H7 (cell line): Measurements from ENCODE around the gene DOK7. TPM values are rescaled to one million over a fixed set of nuclear protein-coding genes. Genes with fewer than 3 reads are reported as not detected.

Source experiments
- DNase-seq: peaks from one replicate; pipeline ENCODE4 v3.0.0; 2012
- H3K27me3 ChIP-seq: 2 replicates; pipeline ENCODE4 v1.6.0; 2011; ENCODE audit warnings: mild to moderate bottlenecking, low read length; ENCODE audit not compliant: control insufficient read depth, insufficient read depth
- H3K36me3 ChIP-seq: replicated peaks from 2 replicates; pipeline ENCODE4 v1.5.1; 2011; ENCODE audit warnings: low read length; ENCODE audit not compliant: control insufficient read depth, insufficient read depth
- H3K4me3 ChIP-seq: 2 replicates; pipeline ENCODE4 v1.5.1; 2011; ENCODE audit warnings: low read depth, mild to moderate bottlenecking, control low read depth, low read length, moderate library complexity; ENCODE audit not compliant: insufficient read depth
- total RNA-seq: library from RNA; depleted of rRNA; stranded (reverse); fragments of >200 nt; shearing (Covaris generic); gene quantifications from 2 replicates; pipeline ENCODE4 v1.2.3, GENCODE V29; 2014

DOK7 gene
- total RNA-seq, 1 experiment from 2014 or later = 0.73 TPM

DNA sequence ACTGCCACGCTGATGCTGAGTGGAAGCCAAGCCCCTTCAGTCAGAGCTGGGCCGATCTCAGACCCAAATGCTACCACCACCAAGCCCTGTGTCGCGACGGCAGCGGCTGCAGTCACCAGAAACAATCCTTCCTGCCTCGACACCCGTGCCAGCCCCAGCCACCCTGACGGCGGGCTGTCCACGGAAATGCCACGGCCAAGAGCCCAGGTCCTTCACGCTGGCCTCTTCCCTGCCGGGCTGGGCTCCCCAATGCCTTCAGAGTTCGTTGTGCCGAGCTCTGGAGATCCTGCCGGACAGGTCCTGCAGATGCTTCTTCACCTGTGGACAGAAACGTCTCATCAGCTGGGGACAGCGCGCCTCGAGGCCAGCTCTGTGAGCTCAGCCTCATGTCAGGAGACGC lies 49.6 kb downstream of the DOK7 start:
- peaks cover 27% of the 10 kb centered on the region for H3K36me3 ChIP-seq
- H3K27me3 ChIP-seq = no peaks in the 10 kb centered on the region
- DNase-seq = no peak
- H3K4me3 ChIP-seq = no peak overlapping the region

DNA sequence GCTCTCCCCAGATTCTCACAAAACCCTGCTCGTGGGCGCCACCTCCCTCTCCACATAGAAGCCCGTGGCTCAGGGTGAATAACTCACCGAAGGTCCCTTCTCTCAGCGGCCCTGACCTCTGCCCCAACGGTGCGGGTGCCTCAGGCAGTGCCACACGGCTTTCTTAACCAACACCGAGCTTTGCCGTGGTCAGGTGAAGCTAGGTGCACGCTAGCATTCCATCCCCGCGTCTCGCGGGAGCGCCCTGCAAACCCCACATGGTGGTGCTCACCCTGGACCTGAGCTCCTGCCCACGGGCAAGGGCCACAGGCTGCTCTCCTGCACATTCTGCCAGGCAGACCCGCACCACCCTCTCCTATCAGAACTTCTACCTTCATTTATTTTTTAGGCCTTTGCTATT lies 50.7 kb downstream of the DOK7 start:
- H3K4me3 ChIP-seq = no peak overlapping the region
- H3K36me3 ChIP-seq = peaks cover 25% of the 10 kb centered on the region
- no peak for DNase-seq
- H3K27me3 ChIP-seq = no peaks in the 10 kb centered on the region

DNA sequence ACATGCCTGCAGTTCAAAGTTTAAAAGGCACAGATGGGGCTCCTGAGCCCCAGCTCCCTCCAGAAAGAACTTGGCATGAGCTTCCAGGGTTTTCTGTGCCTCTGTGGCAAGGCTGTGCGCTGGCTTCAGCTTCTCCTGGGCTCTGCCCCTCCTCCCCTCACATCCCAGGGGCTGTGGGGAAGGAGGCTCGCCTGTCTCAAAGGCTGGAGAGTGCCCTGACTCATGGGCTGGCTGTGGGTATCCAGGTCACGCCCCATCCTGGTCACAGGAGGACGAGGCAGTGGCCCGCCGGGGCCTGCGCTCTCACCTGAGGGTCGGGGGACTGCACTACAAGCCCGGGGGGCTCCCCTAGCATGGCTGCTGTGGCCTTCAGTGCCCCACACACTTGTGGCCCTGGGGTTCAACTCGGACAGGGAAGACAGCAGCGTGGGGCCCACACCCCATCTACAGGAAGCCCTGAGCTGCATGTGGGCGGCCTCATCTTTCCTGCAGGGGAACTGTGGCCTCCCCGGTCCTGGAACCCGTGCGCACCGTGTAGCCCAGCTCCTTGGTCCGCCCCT lies 51.2 kb downstream of the DOK7 start:
- DNase-seq = no peak
- no peak overlapping the region for H3K4me3 ChIP-seq
- peaks cover 23% of the 10 kb centered on the region for H3K36me3 ChIP-seq
- no peaks in the 10 kb centered on the region for H3K27me3 ChIP-seq

DNA sequence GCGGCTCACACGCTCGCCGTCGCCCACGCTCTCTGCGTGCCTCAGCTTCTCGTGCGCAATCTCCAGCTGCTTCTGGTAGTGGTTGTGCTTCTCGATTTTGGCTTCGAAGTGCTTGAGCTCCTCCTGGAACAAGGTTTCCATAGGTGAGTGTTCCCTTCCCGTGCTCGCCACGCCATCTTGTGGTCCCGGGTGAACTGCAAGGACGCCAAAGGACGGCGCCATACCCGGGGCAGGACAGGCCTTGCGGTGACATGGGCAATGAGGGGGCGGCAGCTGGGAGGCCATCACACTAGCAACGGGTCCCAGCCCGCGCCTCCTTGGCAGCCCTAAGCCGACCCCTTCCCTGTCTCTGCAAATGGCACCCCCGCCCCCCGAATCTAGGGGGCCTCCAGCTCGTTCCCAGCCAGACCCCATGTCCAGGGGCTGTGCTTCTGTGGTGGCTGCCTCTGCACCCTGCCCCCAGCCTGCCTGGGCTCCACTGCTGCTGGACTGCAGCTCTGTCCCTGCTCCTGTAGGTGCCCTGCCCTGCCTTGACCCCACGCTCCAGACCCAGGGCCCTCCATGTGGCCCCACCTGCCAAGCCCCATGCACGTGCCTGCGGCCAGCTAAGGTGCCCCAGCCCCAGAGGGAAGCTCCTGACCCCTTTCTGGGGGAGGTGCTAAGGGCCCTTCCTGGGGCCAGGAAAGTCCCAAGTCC lies 51.8 kb downstream of the DOK7 start:
- H3K36me3 ChIP-seq = peaks cover 25% of the 10 kb centered on the region
- peak; percentile 94 for DNase-seq

DNA sequence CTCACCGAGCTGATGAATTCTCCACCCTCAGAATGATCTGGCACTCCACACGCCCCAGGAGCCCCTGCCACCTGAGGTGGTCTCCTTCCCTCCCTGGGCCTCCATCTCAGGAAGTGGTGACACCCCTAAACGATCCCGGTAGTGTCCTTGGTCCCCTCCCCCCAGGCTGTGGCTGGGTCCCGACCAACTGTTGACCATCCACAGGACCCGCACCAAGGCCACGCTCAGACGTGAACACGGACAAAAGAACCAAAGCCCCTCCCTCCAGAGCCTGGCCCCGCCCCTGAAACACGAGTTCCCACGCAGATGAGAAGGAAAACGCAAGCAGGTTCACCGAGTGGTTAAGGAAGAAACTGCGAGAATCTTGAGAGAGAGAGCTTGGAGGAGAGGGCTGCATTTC lies 52.5 kb downstream of the DOK7 start:
- Histone ChIP-seq H3K27me3 (no peaks in the 10 kb centered on the region), H3K4me3 (no peak overlapping the region), H3K36me3 (peaks cover 25% of the 10 kb centered on the region)
- peak; percentile 82 for DNase-seq

More for the DNA sequence above, 51.8 kb downstream of the DOK7 start:
- H3K27me3 ChIP-seq = no peaks in the 10 kb centered on the region
- no peak overlapping the region for H3K4me3 ChIP-seq

DNA sequence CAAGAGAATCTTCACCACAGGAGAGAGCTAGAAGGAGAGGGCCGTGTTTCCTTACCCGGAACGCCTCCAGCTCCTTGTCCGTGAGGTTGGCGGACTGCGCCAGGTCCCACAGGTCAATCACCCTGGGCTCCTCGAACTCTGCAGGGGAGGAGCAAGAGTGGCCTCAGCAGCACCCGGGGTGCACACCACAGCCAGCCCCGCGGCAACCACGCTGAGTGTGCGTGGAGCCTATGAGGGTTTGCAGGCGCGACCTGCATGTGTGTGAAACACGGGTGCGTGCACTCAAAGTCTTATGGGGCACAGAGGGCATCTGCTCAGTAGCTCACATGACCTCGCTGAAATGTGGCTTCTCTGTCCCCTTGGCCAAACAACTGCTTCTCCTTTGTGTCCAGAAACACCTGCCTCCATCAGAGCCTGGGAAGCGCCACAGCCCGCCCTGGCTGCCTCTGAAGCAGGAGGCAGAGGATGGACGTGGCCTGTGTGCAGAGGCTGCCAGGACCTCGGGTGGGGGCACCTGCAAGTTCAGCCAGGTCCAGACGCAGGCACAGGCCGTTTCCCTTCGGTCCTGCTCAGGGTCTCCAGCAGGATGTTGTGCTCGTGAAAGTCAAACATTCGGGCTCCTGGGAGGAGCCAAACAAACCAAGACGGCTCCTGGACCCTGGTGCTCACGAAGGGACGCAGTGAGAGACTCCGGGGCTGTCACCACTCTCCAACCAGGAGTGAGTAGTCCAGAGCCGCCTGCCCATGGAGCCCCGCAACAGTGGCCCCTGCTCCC lies 53.1 kb downstream of the DOK7 start:
- Histone ChIP-seq H3K36me3 (peaks cover 25% of the 10 kb centered on the region), H3K4me3 (no peak overlapping the region), H3K27me3 (no peaks in the 10 kb centered on the region)
- no peak for DNase-seq

DNA sequence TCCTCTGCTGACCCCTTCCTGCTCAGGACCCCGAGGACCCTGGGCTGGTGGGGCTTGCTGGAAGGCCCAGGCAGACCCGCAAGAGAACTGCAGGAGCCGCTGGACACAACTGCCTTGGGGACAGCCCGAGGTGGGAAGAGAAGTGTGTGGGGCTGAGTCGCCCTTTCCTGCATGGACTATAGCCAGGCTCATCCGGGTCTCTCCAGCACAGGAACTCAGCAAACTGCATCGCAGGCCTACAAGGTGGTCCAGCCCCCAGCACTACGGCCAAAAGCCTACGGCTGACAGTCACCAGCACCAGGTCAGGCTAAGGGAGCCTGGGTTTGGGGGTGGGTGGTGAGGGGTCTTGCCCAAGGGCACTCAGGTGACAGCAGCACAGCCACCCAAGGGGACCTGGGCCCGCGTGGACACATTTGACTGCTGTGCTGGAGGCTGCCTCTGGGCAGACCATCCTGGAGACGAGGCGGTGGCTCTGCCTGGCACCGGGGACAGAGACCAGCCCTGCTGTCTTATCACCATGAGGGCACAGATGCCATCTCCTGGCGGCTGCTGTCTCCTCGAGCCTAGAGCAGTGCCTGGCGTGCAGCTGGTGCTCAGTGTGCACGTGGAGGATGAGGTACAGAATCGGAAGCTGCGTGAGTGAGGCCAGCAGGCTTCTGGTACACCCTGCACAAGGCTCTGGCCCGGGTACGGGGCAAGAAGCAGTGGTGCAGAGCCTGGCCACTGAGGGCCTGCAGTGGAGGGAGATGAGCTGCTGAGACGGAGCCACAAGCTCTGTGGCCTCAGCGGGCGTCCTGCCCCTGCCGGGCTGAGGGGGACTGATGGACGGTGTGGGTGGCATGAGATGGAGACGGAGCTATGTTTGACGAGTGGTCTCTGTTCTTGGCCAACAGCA lies 54.0 kb downstream of the DOK7 start:
- Histone ChIP-seq H3K4me3 (no peak overlapping the region), H3K36me3 (peaks cover 28% of the 10 kb centered on the region), H3K27me3 (no peaks in the 10 kb centered on the region)
- no peak for DNase-seq

DNA sequence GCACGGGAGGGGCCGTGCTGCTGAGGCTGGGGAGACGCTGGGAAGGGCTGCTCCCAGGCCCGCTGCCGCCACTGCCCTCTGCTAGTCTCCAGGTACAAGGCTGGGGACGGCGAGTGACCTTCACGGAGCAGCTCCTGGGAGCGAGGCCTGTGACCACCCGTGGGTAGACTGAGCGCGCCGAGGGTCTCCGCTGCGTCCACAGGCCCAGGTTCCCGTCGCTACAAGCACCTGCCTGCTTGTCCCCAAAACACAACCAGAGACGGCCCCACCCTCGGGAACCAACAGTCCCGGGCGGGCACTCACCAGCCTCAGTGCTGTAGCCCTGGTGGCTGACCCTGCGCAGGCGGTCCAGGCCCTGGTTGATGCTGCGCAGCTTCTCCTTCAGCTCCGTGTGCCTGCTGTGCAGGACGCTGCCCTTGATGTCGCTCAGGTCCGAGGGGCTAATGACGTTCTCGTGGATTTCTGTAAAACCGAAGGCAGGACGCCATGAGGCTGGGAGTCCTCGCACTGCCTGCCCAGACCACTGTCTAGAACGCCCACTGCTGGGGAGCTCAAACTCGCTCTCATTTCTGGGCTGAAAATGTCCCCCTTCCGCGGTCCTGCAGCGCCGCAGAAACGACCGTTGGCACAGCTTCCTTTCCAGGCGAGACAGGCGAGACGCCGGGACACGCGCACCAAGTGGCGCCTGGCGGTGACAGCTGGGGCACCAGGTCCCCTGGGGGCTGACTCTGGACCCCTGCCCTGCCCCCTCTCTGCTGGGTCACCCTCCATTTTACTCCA lies 54.8 kb downstream of the DOK7 start:
- H3K4me3 ChIP-seq = no peak overlapping the region
- peaks cover 22% of the 10 kb centered on the region for H3K36me3 ChIP-seq
- DNase-seq = no peak
- no peaks in the 10 kb centered on the region for H3K27me3 ChIP-seq

DNA sequence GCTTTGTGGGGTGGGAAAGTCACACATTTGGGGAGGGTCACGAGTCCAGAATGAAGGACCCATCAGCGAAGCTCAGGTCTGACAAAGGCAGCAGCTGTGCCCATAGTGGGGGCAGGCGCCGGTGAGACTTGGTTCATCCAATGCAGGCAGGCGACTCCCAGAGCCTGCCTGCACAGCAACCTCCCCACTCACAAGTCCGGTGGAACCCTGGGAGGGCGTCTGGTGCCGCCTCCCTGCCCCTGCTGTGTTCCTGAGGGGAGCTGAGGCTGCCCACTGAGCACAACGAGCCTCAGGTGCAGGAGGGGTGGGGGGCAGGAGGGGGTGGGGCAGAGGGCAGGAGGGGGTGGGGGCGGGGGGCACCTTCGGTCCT lies 55.4 kb downstream of the DOK7 start:
- no peak for DNase-seq
- Histone ChIP-seq H3K27me3 (no peaks in the 10 kb centered on the region), H3K36me3 (peaks cover 21% of the 10 kb centered on the region), H3K4me3 (no peak overlapping the region)

DNA sequence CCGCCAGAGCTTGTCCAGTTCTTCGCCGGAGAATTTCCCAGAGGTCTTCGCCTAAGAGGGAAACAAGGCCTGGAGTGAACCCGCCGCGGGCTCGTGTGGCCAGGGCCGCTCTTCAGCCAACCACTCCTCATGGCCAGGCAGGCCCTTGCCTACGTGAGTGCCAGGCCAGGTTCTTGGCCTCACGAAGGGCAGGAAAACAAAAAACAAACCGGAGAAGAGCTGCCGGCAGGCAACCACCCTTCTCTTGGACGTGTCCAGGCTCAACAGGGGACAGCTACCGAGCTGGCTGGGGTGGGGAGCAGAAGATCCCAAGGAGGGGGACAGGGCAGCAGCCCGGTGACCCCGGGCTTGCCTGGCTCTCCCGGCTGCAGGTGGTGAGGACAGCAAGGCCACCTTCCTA lies 55.8 kb downstream of the DOK7 start:
- Histone ChIP-seq H3K36me3 (peaks cover 19% of the 10 kb centered on the region), H3K27me3 (no peaks in the 10 kb centered on the region), H3K4me3 (no peak overlapping the region)
- no peak for DNase-seq

DNA sequence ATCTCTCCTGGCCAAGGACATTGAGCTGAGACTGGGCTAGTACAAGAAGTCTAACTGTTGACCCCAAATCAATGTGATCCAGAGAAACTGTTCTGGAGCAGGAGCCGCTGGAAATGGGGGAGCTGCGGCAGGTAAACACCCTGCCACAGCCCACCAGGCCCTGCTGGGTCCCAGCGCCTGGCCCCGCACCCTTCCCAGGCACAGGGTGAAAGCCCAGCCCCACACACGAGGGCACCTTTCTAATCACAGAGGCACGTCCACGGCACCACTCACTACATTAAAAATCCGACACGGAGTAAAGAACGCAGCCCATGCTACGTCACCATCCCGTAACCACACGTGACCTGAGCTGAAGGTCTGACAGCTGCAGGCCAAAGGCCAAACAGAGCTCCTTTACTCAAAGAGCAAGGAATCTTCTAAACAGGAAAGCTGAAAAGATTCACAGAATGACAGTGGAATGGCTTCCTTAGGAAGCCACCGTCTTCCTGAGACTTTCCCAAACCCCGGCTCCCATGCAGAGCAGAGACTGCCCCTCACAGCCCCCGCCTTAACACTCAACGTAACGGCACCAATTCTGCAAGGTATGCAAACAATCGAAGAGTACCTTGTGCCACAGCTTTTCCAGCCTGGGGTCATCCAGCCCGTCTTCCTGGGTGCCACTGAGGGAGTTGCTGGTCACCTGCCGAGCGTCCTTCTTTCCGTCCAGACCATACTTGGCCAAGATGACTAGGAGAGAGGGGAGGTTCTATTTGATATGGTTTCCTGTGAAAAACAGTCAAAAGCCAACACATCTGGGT lies 56.6 kb downstream of the DOK7 start:
- Histone ChIP-seq H3K4me3 (no peak overlapping the region), H3K36me3 (peaks cover 20% of the 10 kb centered on the region), H3K27me3 (no peaks in the 10 kb centered on the region)
- no peak for DNase-seq

DNA sequence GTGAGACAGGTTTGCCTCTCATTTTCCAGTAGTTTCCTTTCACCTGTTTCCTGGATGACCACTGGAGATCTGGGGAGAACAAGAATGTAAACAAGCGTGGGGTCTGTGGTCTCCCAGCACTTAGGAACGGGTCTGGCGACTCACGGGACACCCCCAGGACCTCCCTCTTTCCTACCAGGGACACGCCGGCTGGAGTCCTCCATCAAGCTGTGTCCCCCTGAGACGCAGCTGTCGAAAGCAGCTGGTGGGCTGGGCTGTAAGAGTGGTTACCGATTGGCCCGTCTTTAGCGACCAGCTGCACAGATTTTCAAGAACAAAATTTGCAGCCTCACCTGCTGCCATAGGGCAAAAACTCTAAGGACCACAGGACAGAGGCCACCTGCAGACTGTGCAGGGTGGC lies 57.2 kb downstream of the DOK7 start:
- no peak for DNase-seq
- peaks cover 21% of the 10 kb centered on the region for H3K36me3 ChIP-seq

DNA sequence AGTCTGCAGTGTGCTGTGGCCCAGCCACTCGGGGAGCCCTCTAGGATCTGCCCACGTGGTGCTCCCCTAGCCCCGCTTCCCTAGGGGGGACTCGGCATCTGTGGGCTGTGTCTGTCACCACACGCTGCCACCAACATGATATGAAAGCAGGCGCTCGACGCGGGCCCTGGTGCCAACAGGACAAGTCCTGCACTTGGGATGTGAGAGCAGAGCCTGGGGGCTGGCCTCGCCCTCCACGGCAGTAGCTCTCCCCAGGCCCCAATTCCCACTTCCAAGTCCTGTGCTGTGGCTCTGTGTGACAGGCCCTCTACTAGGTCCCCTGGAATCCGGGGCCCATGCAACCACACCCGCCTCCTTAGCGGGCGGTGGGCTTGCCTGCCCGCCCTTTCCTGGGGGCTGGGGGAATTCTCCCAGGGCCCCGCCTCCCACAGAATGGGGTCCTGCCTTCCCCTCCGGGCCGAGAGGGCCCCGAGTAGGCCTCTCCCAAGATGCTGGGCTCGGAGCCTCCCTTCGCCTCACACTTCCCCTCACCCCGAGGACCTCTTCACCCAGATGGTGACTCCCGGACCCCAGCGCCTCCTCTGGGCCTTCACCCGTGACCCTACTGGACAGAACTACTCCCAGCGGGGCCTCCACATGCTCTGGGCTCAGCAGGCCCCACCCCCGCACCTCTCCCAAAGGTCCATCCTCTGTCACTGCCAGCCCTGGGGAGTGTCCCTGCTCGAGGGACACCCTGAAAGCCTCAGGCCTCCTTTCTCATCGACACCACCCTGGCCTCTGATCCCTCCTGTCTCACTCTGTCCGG lies 57.9 kb downstream of the DOK7 start:
- no peak overlapping the region for H3K4me3 ChIP-seq
- DNase-seq = no peak
- no peaks in the 10 kb centered on the region for H3K27me3 ChIP-seq
- peaks cover 21% of the 10 kb centered on the region for H3K36me3 ChIP-seq

More for the DNA sequence above, 57.2 kb downstream of the DOK7 start:
- Histone ChIP-seq H3K4me3 (no peak overlapping the region), H3K27me3 (no peaks in the 10 kb centered on the region)
